ENCODE results near the gene MAP3K5. TPM values are rescaled to one million over a fixed set of nuclear protein-coding genes. Genes with fewer than 3 reads are reported as not detected.

The MAP3K5 gene
- total and polyA plus RNA-seq, 9 donors = 37.0 to 217 (median 80.2) TPM

- no peaks in the 10 kb centered on the region for H3K4me1 ChIP-seq (ENCODE audit: insufficient read depth)
- DNase-seq = no peak
- H3K9me3 ChIP-seq = no peaks in the 10 kb centered on the region
- H3K27ac ChIP-seq = no peak overlapping the region
- no peaks in the 10 kb centered on the region for H3K36me3 ChIP-seq
- no peak overlapping the region for H3K4me3 ChIP-seq
- no peak for TF ChIP-seq CTCF (IDR thresholded peaks at IDR 0.05)
- no peak for TF ChIP-seq EP300 (IDR thresholded peaks at IDR 0.05)
- TF ChIP-seq POLR2A (IDR thresholded peaks at IDR 0.05) = no peak
- 66 to 72% (median 70%) methylated on average over 5 of the region's 5 CpGs for WGBS, 3 donors
- intact Hi-C loops (cut with DNase I) = no loop called here
- no peaks in the 10 kb centered on the region for H3K27me3 ChIP-seq
These were observed 257.1 kb downstream of the MAP3K5 start for GRCh38 chr6:136535017-136535765.

- Histone ChIP-seq H3K27me3 (no peaks in the 10 kb centered on the region), H3K4me1 (ENCODE audit: insufficient read depth) (no peaks in the 10 kb centered on the region), H3K27ac (no peak overlapping the region), H3K36me3 (no peaks in the 10 kb centered on the region), H3K9me3 (no peaks in the 10 kb centered on the region), H3K4me3 (no peak overlapping the region)
- WGBS, 3 donors = 96 to 97% (median 96%) methylated on average over 3 of the region's 3 CpGs
- DNase-seq = no peak
- no peak for TF ChIP-seq POLR2A (IDR thresholded peaks at IDR 0.05)
- no peak for TF ChIP-seq EP300 (IDR thresholded peaks at IDR 0.05)
- TF ChIP-seq CTCF (IDR thresholded peaks at IDR 0.05) = no peak
- intact Hi-C loops (cut with DNase I) = no loop called here
These were observed 258.0 kb downstream of the MAP3K5 start for GRCh38 chr6:136534268-136534667.

GRCh38 chr6:136533487-136533886, 258.8 kb downstream of the MAP3K5 start:
- H3K4me1 ChIP-seq (ENCODE audit: insufficient read depth) = no peaks in the 10 kb centered on the region
- H3K27me3 ChIP-seq = no peaks in the 10 kb centered on the region
- intact Hi-C loops (cut with DNase I) = no loop called here
- no peak for DNase-seq
- no peak for TF ChIP-seq CTCF (IDR thresholded peaks at IDR 0.05)
- TF ChIP-seq POLR2A (IDR thresholded peaks at IDR 0.05) = no peak
- no peak for TF ChIP-seq EP300 (IDR thresholded peaks at IDR 0.05)
- no peak overlapping the region for H3K4me3 ChIP-seq
- H3K36me3 ChIP-seq = no peaks in the 10 kb centered on the region
- H3K27ac ChIP-seq = no peak overlapping the region
- 53 to 64% (median 53%) methylated on average over 5 of the region's 5 CpGs for WGBS, 3 donors
- H3K9me3 ChIP-seq = no peaks in the 10 kb centered on the region

- no peaks in the 10 kb centered on the region for H3K27me3 ChIP-seq
- H3K4me1 ChIP-seq (ENCODE audit: insufficient read depth) = no peaks in the 10 kb centered on the region
- no peak for DNase-seq
- no peak overlapping the region for H3K27ac ChIP-seq
- H3K4me3 ChIP-seq = no peak overlapping the region
- H3K36me3 ChIP-seq = no peaks in the 10 kb centered on the region
- TF ChIP-seq CTCF (IDR thresholded peaks at IDR 0.05) (no peak), POLR2A (IDR thresholded peaks at IDR 0.05) (no peak), EP300 (IDR thresholded peaks at IDR 0.05) (no peak)
- H3K9me3 ChIP-seq = no peaks in the 10 kb centered on the region
- intact Hi-C loops (cut with DNase I) = no loop called here
- WGBS, 3 donors = 87 to 94% (median 92%) methylated on average over 6 of the region's 6 CpGs
These were observed 260.2 kb downstream of the MAP3K5 start for GRCh38 chr6:136532030-136532429.
